C4-2B (cell line): ENCODE data around the gene MCM3AP.

Source experiments
- H3K27ac ChIP-seq: fragments of 450-650 bp; 2 replicates; pipeline ENCODE4 v1.5.1; 2017
- ZFX ChIP-seq: fragments of 450-650 bp; IDR thresholded peaks from 2 replicates; pipeline ENCODE4 v1.6.1; 2017
- TF ChIP-seq, protein P1 (sequence below): fragments of 450-650 bp; conservative IDR thresholded peaks from 2 replicates; pipeline ENCODE4 v1.5.1; 2017; ENCODE audit warnings: mild to moderate bottlenecking

MCM3AP gene

DNA sequence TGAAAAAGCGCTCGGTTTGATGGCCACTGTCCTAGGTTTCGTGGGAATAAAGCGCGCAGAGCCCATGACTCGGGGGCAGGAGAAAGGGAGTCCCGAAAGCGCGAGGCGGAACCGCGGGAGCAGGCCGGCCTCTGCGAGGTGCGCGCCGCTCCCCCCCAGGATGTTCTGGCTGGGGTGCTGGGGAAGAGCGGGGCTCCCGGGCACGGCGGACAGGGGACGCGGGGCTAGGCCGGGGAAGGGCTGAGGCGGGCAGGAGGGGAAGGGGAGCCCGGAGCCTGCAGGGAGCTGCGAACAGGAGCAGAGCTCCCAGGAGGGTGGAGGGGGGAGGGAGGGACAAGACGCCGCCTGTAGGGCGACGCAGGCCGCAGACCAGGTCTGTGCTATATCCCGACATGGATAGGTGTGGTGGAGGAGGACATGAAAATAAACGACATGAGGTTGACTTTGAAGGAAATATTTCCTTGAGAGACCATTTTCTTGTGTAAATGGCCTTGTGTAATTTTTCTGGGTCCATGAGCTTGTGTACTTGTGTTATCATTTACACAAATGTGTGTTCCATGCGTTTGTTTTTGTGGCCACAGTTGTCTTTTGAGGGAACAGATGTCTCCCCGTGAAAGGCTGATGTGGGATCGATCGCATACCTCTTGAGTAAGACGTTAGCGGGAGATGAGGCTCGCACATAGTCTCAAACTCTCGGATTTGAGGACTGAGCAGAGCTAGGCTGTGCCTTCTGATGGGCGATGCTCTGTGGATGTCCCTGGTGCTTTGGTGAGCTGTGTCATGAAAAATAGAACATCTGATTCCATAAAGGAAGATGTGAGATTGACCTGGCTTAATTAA, 39.9 kb upstream of the MCM3AP start:
- peak; percentile 79 for TF ChIP-seq ZFX
- TF ChIP-seq, protein P1, sequence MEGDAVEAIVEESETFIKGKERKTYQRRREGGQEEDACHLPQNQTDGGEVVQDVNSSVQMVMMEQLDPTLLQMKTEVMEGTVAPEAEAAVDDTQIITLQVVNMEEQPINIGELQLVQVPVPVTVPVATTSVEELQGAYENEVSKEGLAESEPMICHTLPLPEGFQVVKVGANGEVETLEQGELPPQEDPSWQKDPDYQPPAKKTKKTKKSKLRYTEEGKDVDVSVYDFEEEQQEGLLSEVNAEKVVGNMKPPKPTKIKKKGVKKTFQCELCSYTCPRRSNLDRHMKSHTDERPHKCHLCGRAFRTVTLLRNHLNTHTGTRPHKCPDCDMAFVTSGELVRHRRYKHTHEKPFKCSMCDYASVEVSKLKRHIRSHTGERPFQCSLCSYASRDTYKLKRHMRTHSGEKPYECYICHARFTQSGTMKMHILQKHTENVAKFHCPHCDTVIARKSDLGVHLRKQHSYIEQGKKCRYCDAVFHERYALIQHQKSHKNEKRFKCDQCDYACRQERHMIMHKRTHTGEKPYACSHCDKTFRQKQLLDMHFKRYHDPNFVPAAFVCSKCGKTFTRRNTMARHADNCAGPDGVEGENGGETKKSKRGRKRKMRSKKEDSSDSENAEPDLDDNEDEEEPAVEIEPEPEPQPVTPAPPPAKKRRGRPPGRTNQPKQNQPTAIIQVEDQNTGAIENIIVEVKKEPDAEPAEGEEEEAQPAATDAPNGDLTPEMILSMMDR, result no peak; the same call in 1 of the 2 replicates
- peak overlapping the region; percentile 94 for H3K27ac ChIP-seq

DNA sequence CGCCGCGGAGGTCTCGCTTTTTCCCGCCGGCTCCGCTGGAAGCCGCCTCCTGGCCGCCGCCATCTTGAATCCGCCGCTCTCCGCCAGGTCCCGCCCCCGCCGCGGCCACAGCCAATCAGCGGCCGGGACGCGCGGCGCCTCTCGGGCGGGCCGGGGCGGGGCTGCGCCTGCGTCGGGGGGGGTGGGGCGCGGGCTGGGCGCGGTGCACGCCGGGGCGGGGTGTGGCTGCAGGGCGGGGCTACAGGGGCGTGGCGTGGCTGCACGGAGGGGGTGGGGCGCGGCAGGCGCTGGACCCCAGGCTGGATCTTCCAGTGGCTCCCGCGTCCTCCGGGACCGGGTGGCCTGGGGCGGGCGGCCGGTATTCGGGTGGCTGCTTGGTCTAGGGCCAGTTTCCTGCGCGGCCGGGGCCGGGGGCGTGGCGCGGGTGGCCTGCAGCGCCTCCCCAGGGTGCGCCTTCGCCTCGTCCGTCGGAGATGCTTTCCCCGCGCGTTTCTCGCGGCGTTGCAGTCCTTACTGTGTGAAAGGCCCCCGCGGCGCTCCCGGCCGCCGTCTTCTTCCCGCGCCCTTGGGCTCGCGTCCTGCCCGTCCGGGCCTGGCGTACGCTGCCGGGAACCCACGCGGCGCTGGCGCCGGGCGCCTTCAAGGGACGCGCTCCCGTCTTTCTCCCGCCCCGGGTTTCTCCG, 39.1 kb upstream of the MCM3AP start:
- TF ChIP-seq, protein P1, result no peak
- no peak; the same call in 1 of the 2 replicates for TF ChIP-seq ZFX
- H3K27ac ChIP-seq, result peak overlapping the region; percentile 94

GRCh38 chr21:46323710-46324389, 38.4 kb upstream of the MCM3AP start, which contains the start of the genes C21orf58 and PCNT:
C21orf58 (minus strand) TSS chr21:46323870; CDS start chr21:46322738, 1,132 bp downstream.
PCNT (plus strand) TSS chr21:46324156; CDS start chr21:46324229, 73 bp downstream.
- peak within 1 kb of the TSS; percentile 94 for H3K27ac ChIP-seq
- TF ChIP-seq, protein P1, result no peak
- TF ChIP-seq ZFX, result 0 out of 2 replicates have a peak, but pooled peaks have one; percentile 34

- TF ChIP-seq, protein P1, result no peak
- TF ChIP-seq ZFX, result peak; percentile 89
- H3K27ac ChIP-seq, result peak overlapping the region; percentile 94
Observed at GRCh38 chr21:46323227-46323709, 37.9 kb upstream of the MCM3AP start.

DNA sequence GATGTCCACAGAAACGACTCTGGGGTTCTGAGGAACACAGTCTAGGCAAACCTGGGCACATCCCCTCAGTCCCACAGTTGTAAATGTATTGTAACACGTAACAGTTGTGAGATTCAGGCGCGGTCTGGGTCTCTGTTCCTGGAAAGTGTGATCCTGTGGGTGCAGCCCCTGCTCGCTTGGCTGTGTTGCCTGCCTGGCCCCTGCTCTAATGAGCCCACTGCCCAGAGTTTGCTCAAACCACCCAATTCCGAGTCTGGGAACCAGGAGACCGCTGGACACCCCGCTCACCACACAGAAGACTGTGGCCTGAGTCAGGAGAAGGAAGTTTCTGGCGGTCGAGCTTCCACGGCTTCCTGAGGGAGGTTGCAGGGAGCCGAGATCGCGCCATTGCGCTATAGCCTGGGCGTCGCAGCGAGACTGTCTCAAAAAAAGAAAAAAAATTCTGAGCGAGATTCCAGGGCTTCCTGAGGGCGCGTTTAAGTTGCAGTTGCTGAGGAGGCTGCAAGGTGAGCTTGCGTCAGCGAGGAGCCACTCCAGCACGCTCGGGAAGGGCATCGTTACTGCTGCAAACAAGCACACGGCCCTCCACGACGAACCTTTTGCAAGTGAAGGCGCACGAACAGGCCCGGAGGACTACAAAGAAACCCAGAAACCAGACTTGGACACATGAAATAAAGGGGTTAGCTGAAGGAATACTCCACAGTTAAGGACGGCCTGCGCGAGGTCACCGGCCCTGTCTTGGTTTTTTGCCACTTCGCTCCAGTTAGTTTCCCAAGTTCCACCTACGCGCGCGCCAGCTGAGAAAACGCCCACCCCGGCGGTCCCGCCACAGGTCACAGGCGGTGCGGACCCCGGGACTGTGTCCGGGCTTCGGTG, 37.2 kb upstream of the MCM3AP start:
- TF ChIP-seq ZFX, result no peak
- TF ChIP-seq, protein P1, result no peak
- peak overlapping the region; percentile 94 for H3K27ac ChIP-seq

- no peak for TF ChIP-seq ZFX
- TF ChIP-seq, protein P1, result no peak
- H3K27ac ChIP-seq, result no peak overlapping the region
Observed at GRCh38 chr21:46320331-46320801, 35.0 kb upstream of the MCM3AP start.
